Cardiac muscle cell (in vitro differentiated cells and primary cell): ENCODE measurements around the gene NFKBIB. TPM values are rescaled to one million over a fixed set of nuclear protein-coding genes. Genes with fewer than 3 reads are reported as not detected.

Experiments
- DNase-seq, 2 donors: peaks; one replicate each; pipeline versions ENCODE4 v3.0.0 to v3.0.0-alpha.2; 2010 to 2017; ENCODE audit warnings: low read depth in 1 of 2, low spot score in 1 of 2
- H3K27ac ChIP-seq: fragments of 200-600 bp; sonication (generic); 2 replicates; pipeline ENCODE4 v1.5.1; 2016
- H3K27me3 ChIP-seq: fragments of 200-600 bp; sonication (generic); 2 replicates; pipeline ENCODE4 v1.6.0; 2016; ENCODE audit warnings: control low read depth
- H3K36me3 ChIP-seq: fragments of 200-600 bp; sonication (generic); 2 replicates; pipeline ENCODE4 v1.5.1; 2016; ENCODE audit warnings: control low read depth
- H3K4me1 ChIP-seq: fragments of 200-600 bp; sonication (generic); 2 replicates; pipeline ENCODE4 v1.8.1; 2017; ENCODE audit warnings: low read depth, mild to moderate bottlenecking, mixed run types
- H3K4me3 ChIP-seq: fragments of 200-600 bp; sonication (generic); 2 replicates; pipeline ENCODE4 v1.5.1; 2016; ENCODE audit warnings: mild to moderate bottlenecking
- H3K9me3 ChIP-seq: fragments of 200-600 bp; sonication (generic); 2 replicates; pipeline ENCODE4 v1.5.1; 2017; ENCODE audit warnings: low read depth, mild to moderate bottlenecking, control low read depth
- CTCF ChIP-seq: IDR thresholded peaks from 2 replicates; pipeline ENCODE4 v1.5.1; 2012; ENCODE audit warnings: low read depth, mild to moderate bottlenecking, low read length
- polyA plus RNA-seq: library from polyadenylated mRNA; unstranded; fragments of >200 nt; fragmentation: Nextera tagmentation; extraction: Ambion mirVana; gene quantifications from 2 replicates; pipeline ENCODE4 v1.2.1, GENCODE V29; 2016
- total RNA-seq: library from RNA; depleted of rRNA; stranded (reverse); fragments of >200 nt; gene quantifications from 2 replicates; pipeline ENCODE4 v1.2.3, GENCODE V29; 2016

The NFKBIB gene
- total and polyA plus RNA-seq, 2 experiments from 2014 or later = 14.7 to 19.6 TPM

- Histone ChIP-seq H3K36me3 (no peaks in the 10 kb centered on the region), H3K4me1 (peaks cover 6% of the 10 kb centered on the region), H3K27me3 (no peaks in the 10 kb centered on the region), H3K4me3 (no peak overlapping the region), H3K9me3 (no peaks in the 10 kb centered on the region), H3K27ac (no peak overlapping the region)
- no peak for TF ChIP-seq CTCF
- no peak for DNase-seq
These were observed 10.0 kb upstream of the NFKBIB start for GRCh38 chr19:38889803-38890202.

- H3K27me3 ChIP-seq = no peaks in the 10 kb centered on the region
- no peak overlapping the region for H3K4me3 ChIP-seq
- TF ChIP-seq CTCF = no peak
- peaks cover 6% of the 10 kb centered on the region for H3K4me1 ChIP-seq
- no peaks in the 10 kb centered on the region for H3K9me3 ChIP-seq
- DNase-seq = no peak
- H3K36me3 ChIP-seq = no peaks in the 10 kb centered on the region
- H3K27ac ChIP-seq = no peak overlapping the region
These were observed 9.1 kb upstream of the NFKBIB start for GRCh38 chr19:38890686-38891085.

GRCh38 chr19:38891771-38892170 lies 8.0 kb upstream of the NFKBIB start:
- no peaks in the 10 kb centered on the region for H3K36me3 ChIP-seq
- H3K9me3 ChIP-seq = no peaks in the 10 kb centered on the region
- H3K4me1 ChIP-seq = no peaks in the 10 kb centered on the region
- H3K4me3 ChIP-seq = no peak overlapping the region
- TF ChIP-seq CTCF = no peak
- DNase-seq = no peak
- peaks cover 6% of the 10 kb centered on the region for H3K27me3 ChIP-seq
- no peak overlapping the region for H3K27ac ChIP-seq

- peaks cover 14% of the 10 kb centered on the region for H3K27me3 ChIP-seq
- no peaks in the 10 kb centered on the region for H3K36me3 ChIP-seq
- H3K4me3 ChIP-seq = no peak overlapping the region
- H3K9me3 ChIP-seq = no peaks in the 10 kb centered on the region
- H3K27ac ChIP-seq = no peak overlapping the region
- TF ChIP-seq CTCF = no peak
- H3K4me1 ChIP-seq = no peaks in the 10 kb centered on the region
- no peak for DNase-seq
These were observed 6.9 kb upstream of the NFKBIB start for GRCh38 chr19:38892841-38893240.

- Histone ChIP-seq H3K27ac (no peak overlapping the region), H3K36me3 (no peaks in the 10 kb centered on the region), H3K9me3 (no peaks in the 10 kb centered on the region), H3K4me3 (no peak overlapping the region), H3K4me1 (no peaks in the 10 kb centered on the region), H3K27me3 (peaks cover 19% of the 10 kb centered on the region)
- no peak for DNase-seq
- TF ChIP-seq CTCF = no peak
These were observed 6.4 kb upstream of the NFKBIB start for GRCh38 chr19:38893341-38893771.

GRCh38 chr19:38894968-38895367 lies 4.8 kb upstream of the NFKBIB start:
- no peaks in the 10 kb centered on the region for H3K4me1 ChIP-seq
- no peaks in the 10 kb centered on the region for H3K9me3 ChIP-seq
- H3K27ac ChIP-seq = no peak overlapping the region
- no peak for DNase-seq
- H3K27me3 ChIP-seq = peaks cover 22% of the 10 kb centered on the region
- no peaks in the 10 kb centered on the region for H3K36me3 ChIP-seq
- no peak overlapping the region for H3K4me3 ChIP-seq
- TF ChIP-seq CTCF = no peak
